ENCODE measurements around the gene AKAP6.

Gene AKAP6

GRCh38 chr14:32847867-32848266 lies 518.8 kb downstream of the AKAP6 start:
- DNase-seq: no peak

- no peak for DNase-seq
Measured at GRCh38 chr14:32865827-32866376, 536.8 kb downstream of the AKAP6 start.

GRCh38 chr14:32883188-32883587 lies 554.1 kb downstream of the AKAP6 start:
- no peak for DNase-seq

Measured in activated naive CD4-positive, alpha-beta T cell treated with Interleukin-2 at 50 U/mL for 16 hours (primary cell).